Neural cell (in vitro differentiated cells): ENCODE data around the gene NAGS. TPM values are rescaled to one million over a fixed set of nuclear protein-coding genes. Genes with fewer than 3 reads are reported as not detected.
"Not testable (repeated sequence)": the region's sequence is repeated elsewhere in the genome, so short reads cannot be mapped to it uniquely, and the experiment has no call there.

Experiments
- H2AFZ ChIP-seq: fragments of 200-600, 300-800 bp; sonication (generic), shearing (Covaris generic); 2 replicates; pipeline ENCODE4 v1.6.0; 2014; ENCODE audit warnings: low read depth, mild to moderate bottlenecking, antibody characterized with exemption, low read length, moderate library complexity
- H3F3A ChIP-seq: fragments of 200-600 bp; shearing (Covaris generic); 2 replicates; pipeline ENCODE4 v1.6.1; 2016; ENCODE audit warnings: mild to moderate bottlenecking, moderate library complexity, mixed read lengths, antibody characterized with exemption, low read length; ENCODE audit not compliant: insufficient read depth, poor library complexity, severe bottlenecking
- H3K27ac ChIP-seq: fragments of 200-600, 300-800 bp; sonication (generic), shearing (Covaris generic); 2 replicates; pipeline ENCODE4 v1.5.1; 2014; ENCODE audit warnings: mild to moderate bottlenecking, low read length, moderate library complexity
- H3K27me3 ChIP-seq: fragments of 300-800, 200-600 bp; sonication (generic), shearing (Covaris generic); 2 replicates; pipeline ENCODE4 v1.6.0; 2014; ENCODE audit warnings: mild to moderate bottlenecking, low read depth, low read length, moderate library complexity; ENCODE audit not compliant: insufficient read depth
- H3K36me3 ChIP-seq: fragments of 300-800, 200-600 bp; sonication (generic), shearing (Covaris generic); 2 replicates; pipeline ENCODE4 v1.5.1; 2014; ENCODE audit warnings: mild to moderate bottlenecking, antibody characterized with exemption, low read length, moderate library complexity; ENCODE audit not compliant: insufficient read depth
- H3K4me2 ChIP-seq: fragments of 300-800, 200-600 bp; sonication (generic), shearing (Covaris generic); 2 replicates; pipeline ENCODE4 v1.6.0; 2014; ENCODE audit warnings: mild to moderate bottlenecking, low read length
- H3K4me3 ChIP-seq: fragments of 300-800, 200-600 bp; sonication (generic), shearing (Covaris generic); 2 replicates; pipeline ENCODE4 v1.5.1; 2014; ENCODE audit warnings: mild to moderate bottlenecking, low read length, moderate library complexity
- H3K79me2 ChIP-seq: fragments of 200-600 bp; shearing (Covaris generic); replicated peaks from 2 replicates; pipeline ENCODE4 v1.6.0; 2014; ENCODE audit warnings: mild to moderate bottlenecking, low read length, moderate library complexity; ENCODE audit not compliant: insufficient read depth
- H3K9ac ChIP-seq: fragments of 300-800, 200-600 bp; sonication (generic), shearing (Covaris generic); 2 replicates; pipeline ENCODE4 v1.6.1; 2016; ENCODE audit warnings: mild to moderate bottlenecking, low read length, mixed read lengths
- H3K9me2 ChIP-seq: fragments of 200-600 bp; shearing (Covaris generic); 2 replicates; pipeline ENCODE4 v1.6.1; 2016; ENCODE audit warnings: mild to moderate bottlenecking, low read length, mixed read lengths; ENCODE audit not compliant: insufficient read depth
- H3K9me3 ChIP-seq: fragments of 200-600, 300-800 bp; sonication (generic), shearing (Covaris generic); 2 replicates; pipeline ENCODE4 v1.6.1; 2016; ENCODE audit warnings: mild to moderate bottlenecking, mixed run types, low read length, moderate library complexity, mixed read lengths
- H4K20me1 ChIP-seq: fragments of 200-600 bp; shearing (Covaris generic); 2 replicates; pipeline ENCODE4 v1.6.1; 2016; ENCODE audit warnings: mild to moderate bottlenecking, mixed run types; ENCODE audit not compliant: insufficient read depth
- EP300 ChIP-seq: fragments of 450-650 bp; conservative IDR thresholded peaks from 2 replicates; pipeline ENCODE4 v1.6.1; 2014; ENCODE audit warnings: antibody characterized with exemption, mild to moderate bottlenecking, moderate library complexity; ENCODE audit not compliant: poor library complexity, severe bottlenecking
- EZH2 ChIP-seq: fragments of 200-600, 300-800 bp; shearing (Covaris generic), sonication (generic); IDR thresholded peaks from 2 replicates; pipeline ENCODE4 v1.6.1; 2014; ENCODE audit warnings: antibody characterized with exemption, low read length, borderline replicate concordance, mild to moderate bottlenecking; ENCODE audit not compliant: insufficient read depth, poor library complexity, severe bottlenecking
- MXI1 ChIP-seq: fragments of 450-650 bp; conservative IDR thresholded peaks from 2 replicates; pipeline ENCODE4 v1.6.1; 2014; ENCODE audit warnings: antibody characterized with exemption, mild to moderate bottlenecking; ENCODE audit not compliant: poor library complexity, severe bottlenecking
- POLR2AphosphoS5 ChIP-seq: IDR thresholded peaks from 2 replicates; pipeline ENCODE4 v1.6.1; 2012
- RAD21 ChIP-seq: fragments of 450-650 bp; conservative IDR thresholded peaks from 2 replicates; pipeline ENCODE4 v1.6.1; 2014; ENCODE audit warnings: antibody characterized with exemption, mild to moderate bottlenecking, moderate library complexity
- SMC3 ChIP-seq: fragments of 450-650 bp; conservative IDR thresholded peaks from 2 replicates; pipeline ENCODE4 v1.6.1; 2014; ENCODE audit warnings: antibody characterized with exemption, mild to moderate bottlenecking, moderate library complexity; ENCODE audit not compliant: poor library complexity
- TAF1 ChIP-seq: IDR thresholded peaks from 2 replicates; pipeline ENCODE4 v1.6.1; 2012; ENCODE audit warnings: low read depth
- polyA plus RNA-seq: library from polyadenylated mRNA; depleted of rRNA; stranded (reverse); fragments of >200 nt; gene quantifications from 2 replicates; pipeline ENCODE4 v1.2.3, GENCODE V29; 2014
- TF ChIP-seq, protein P1 (sequence below): IDR thresholded peaks from 2 replicates; pipeline ENCODE4 v1.6.1; 2012; ENCODE audit warnings: borderline replicate concordance
- TF ChIP-seq, protein P2 (sequence below): fragments of 450-650 bp; IDR thresholded peaks from 2 replicates; pipeline ENCODE4 v1.5.1; 2014; ENCODE audit warnings: antibody characterized with exemption, mild to moderate bottlenecking, moderate library complexity; ENCODE audit not compliant: poor library complexity, severe bottlenecking

Gene NAGS
- polyA plus RNA-seq, 1 donor from 2014 or later, result not detected

DNA sequence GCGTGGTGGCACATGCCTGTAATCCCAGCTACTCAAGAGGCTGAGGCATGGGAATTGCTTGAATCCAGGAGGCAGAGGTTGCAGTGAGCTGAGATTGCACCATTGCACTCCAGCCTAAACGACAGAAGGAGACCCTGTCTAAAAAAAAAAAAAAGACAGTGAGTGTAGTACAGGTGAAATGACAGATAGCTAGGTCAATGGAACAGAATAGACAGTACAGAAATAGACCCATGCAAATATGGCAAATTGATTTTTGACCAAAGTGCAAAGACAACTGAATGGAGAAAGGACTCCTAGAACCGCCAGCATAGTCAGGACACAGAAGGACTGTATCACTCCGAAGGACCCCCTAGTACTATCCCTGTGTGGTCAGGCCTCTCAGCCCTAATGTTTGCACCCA lies 34.1 kb upstream of the NAGS start:
- no peaks in the 10 kb centered on the region for H3F3A ChIP-seq
- H3K9ac ChIP-seq, result no peak overlapping the region
- H4K20me1 ChIP-seq, result no peaks in the 10 kb centered on the region
- no peak overlapping the region for H3K27ac ChIP-seq
- no peaks in the 10 kb centered on the region for H3K36me3 ChIP-seq
- no peaks in the 10 kb centered on the region for H3K27me3 ChIP-seq
- H3K4me2 ChIP-seq, result no peak overlapping the region
- no peaks in the 10 kb centered on the region for H3K9me3 ChIP-seq
- no peaks in the 10 kb centered on the region for H3K79me2 ChIP-seq
- H3K4me3 ChIP-seq, result no peak overlapping the region
- H3K9me2 ChIP-seq, result no peaks in the 10 kb centered on the region
- TF ChIP-seq POLR2AphosphoS5, result no peak
- TF ChIP-seq, protein P1, sequence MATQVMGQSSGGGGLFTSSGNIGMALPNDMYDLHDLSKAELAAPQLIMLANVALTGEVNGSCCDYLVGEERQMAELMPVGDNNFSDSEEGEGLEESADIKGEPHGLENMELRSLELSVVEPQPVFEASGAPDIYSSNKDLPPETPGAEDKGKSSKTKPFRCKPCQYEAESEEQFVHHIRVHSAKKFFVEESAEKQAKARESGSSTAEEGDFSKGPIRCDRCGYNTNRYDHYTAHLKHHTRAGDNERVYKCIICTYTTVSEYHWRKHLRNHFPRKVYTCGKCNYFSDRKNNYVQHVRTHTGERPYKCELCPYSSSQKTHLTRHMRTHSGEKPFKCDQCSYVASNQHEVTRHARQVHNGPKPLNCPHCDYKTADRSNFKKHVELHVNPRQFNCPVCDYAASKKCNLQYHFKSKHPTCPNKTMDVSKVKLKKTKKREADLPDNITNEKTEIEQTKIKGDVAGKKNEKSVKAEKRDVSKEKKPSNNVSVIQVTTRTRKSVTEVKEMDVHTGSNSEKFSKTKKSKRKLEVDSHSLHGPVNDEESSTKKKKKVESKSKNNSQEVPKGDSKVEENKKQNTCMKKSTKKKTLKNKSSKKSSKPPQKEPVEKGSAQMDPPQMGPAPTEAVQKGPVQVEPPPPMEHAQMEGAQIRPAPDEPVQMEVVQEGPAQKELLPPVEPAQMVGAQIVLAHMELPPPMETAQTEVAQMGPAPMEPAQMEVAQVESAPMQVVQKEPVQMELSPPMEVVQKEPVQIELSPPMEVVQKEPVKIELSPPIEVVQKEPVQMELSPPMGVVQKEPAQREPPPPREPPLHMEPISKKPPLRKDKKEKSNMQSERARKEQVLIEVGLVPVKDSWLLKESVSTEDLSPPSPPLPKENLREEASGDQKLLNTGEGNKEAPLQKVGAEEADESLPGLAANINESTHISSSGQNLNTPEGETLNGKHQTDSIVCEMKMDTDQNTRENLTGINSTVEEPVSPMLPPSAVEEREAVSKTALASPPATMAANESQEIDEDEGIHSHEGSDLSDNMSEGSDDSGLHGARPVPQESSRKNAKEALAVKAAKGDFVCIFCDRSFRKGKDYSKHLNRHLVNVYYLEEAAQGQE, result no peak
- TF ChIP-seq, protein P2, sequence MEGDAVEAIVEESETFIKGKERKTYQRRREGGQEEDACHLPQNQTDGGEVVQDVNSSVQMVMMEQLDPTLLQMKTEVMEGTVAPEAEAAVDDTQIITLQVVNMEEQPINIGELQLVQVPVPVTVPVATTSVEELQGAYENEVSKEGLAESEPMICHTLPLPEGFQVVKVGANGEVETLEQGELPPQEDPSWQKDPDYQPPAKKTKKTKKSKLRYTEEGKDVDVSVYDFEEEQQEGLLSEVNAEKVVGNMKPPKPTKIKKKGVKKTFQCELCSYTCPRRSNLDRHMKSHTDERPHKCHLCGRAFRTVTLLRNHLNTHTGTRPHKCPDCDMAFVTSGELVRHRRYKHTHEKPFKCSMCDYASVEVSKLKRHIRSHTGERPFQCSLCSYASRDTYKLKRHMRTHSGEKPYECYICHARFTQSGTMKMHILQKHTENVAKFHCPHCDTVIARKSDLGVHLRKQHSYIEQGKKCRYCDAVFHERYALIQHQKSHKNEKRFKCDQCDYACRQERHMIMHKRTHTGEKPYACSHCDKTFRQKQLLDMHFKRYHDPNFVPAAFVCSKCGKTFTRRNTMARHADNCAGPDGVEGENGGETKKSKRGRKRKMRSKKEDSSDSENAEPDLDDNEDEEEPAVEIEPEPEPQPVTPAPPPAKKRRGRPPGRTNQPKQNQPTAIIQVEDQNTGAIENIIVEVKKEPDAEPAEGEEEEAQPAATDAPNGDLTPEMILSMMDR, result no peak
- no peak for TF ChIP-seq EZH2
- no peak for TF ChIP-seq TAF1
- no peak for TF ChIP-seq EP300
- no peak for TF ChIP-seq MXI1
- TF ChIP-seq SMC3, result no peak
- TF ChIP-seq RAD21, result no peak
- no peak overlapping the region for H2AFZ ChIP-seq

DNA sequence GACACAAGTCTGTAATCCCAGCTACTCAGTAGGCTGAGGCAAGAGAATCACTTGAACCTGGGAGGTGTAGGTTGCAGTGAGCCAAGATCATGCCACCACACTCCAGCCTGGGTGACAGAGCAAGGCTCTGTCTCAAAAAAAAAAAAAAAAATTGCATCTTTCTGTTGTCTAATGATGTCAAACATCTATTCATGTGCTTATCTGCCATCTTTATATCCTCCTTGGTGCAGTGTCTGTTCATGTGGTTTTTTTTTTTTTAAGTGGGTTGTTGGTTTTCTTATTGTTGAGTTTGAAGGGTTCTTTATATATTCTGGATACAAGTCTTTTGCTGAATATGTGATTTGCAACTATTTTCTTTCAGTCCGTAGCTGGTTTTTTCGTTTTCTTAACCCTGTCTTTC lies 33.0 kb upstream of the NAGS start:
- not testable (repeated sequence) for H4K20me1 ChIP-seq, H3K4me2 ChIP-seq, H3K9ac ChIP-seq, H3K9me3 ChIP-seq, H3K9me2 ChIP-seq, H2AFZ ChIP-seq, H3K36me3 ChIP-seq, H3K27ac ChIP-seq, H3K4me3 ChIP-seq, H3F3A ChIP-seq, H3K27me3 ChIP-seq, H3K79me2 ChIP-seq

DNA sequence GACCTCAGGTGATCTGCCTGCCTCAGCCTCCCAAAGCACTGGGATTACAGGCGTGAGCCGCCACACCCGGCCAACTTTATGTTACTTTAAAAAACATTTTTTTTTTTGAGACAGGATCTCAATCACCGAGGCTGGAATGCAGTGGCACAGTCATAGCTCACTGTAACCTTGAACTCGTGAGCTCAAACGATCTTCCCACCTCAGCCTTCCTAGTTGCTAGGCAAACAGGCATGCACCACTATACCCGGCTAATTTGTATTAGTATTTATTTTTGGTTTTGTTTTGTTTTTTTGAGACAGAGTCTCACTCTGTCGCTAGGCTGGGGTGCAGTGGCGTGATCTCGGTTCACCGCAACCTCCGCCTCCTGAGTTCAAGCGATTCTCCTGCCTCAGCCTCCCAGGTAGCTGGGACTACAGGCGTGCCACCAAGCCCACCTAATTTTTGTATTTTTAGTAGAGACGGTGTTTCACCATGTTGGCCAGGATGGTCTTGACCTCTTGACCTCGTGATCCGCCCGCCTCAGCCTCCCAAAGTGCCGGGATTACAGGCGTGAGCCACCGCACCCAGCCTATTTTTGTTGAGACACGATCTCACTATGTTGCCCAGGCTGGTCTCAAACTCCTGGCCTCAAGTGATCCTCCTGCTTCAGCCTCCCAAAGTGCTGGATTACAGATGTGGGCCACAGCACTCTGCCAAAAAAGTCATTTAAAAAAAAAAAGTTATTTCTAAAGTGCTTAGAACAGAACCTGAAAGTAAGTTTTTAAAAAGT lies 31.8 kb upstream of the NAGS start:
- H3K79me2 ChIP-seq, H3K9ac ChIP-seq, H3K27me3 ChIP-seq, H2AFZ ChIP-seq, H3K4me3 ChIP-seq, H4K20me1 ChIP-seq, H3K27ac ChIP-seq, H3K9me3 ChIP-seq, H3F3A ChIP-seq, H3K4me2 ChIP-seq, H3K9me2 ChIP-seq, H3K36me3 ChIP-seq: not testable (repeated sequence)
